ENCODE results near the gene ARHGAP29. TPM values are rescaled to one million over a fixed set of nuclear protein-coding genes. Genes with fewer than 3 reads are reported as not detected.

Gene ARHGAP29
- total and polyA plus RNA-seq, 2 experiments from 2014 or later: 4.6 to 6.9 TPM

DNA sequence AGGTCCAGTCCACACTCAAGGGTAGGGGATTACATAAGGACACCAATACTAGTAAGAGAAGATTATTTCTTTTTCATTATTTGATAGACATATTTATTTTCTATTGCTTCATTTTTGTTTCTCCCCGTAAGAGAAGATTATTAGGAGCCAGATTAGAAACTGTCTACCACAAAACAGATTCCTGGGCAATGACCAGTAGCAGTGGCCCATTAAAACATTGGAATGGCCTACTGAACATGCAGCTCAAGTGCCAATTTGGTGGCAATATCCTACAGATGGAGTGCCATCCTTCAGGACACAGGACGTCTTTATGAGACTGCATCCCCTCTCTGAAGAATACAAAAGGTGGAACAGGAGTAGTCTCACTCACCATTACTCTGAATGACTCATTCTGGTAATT, 34.0 kb upstream of the ARHGAP29 start:
- Mint-ChIP-seq H3K9me3 (no peaks in the 10 kb centered on the region; the same call in 2 of the 3 replicates), H3K4me1 (no peaks in the 10 kb centered on the region), H3K27me3 (ENCODE audit: insufficient read depth, low read depth, poor library complexity) (peaks cover 11% of the 10 kb centered on the region), H3K27ac (no peak overlapping the region), H3K36me3 (ENCODE audit: low read depth) (no peaks in the 10 kb centered on the region), H3K4me3 (no peak overlapping the region)
- H3F3A ChIP-seq (replicated peaks; ENCODE audit: low read depth): no peaks in the 10 kb centered on the region
- no peak overlapping the region for H3K27ac ChIP-seq (ENCODE audit: low read depth)
- no peaks in the 10 kb centered on the region for H3K4me1 ChIP-seq (ENCODE audit: insufficient read depth)
- H3K9me2 ChIP-seq (ENCODE audit: insufficient read depth): peaks cover 8% of the 10 kb centered on the region; the same call in 1 of the 2 replicates
- no peaks in the 10 kb centered on the region for H3K79me2 ChIP-seq (replicated peaks; ENCODE audit: insufficient read depth)
- TF ChIP-seq STAT1 (IDR thresholded peaks at IDR 0.05; ENCODE audit: unreplicated experiment) (no peak), CREB1 (CRISPR knock-in tag; IDR thresholded peaks at IDR 0.05; ENCODE audit: low read depth) (no peak), ZNF331 (CRISPR knock-in tag; IDR thresholded peaks at IDR 0.05; ENCODE audit: low read depth) (no peak), JUNB (IDR thresholded peaks at IDR 0.05; ENCODE audit: unreplicated experiment) (no peak), NANOG (IDR thresholded peaks at IDR 0.05; ENCODE audit: borderline replicate concordance) (no peak), REST (IDR thresholded peaks at IDR 0.05; ENCODE audit: unreplicated experiment) (no peak), ZNF114 (CRISPR knock-in tag; IDR thresholded peaks at IDR 0.05) (no peak), ETS1 (IDR thresholded peaks at IDR 0.05) (no peak), EZH2 (IDR thresholded peaks at IDR 0.05; ENCODE audit: low read depth, unreplicated experiment) (no peak), EZH2phosphoT487 (IDR thresholded peaks at IDR 0.05; ENCODE audit: unreplicated experiment) (no peak), POLR2AphosphoS5 (IDR thresholded peaks at IDR 0.05; ENCODE audit: low read depth) (no peak)
- TF ChIP-seq, protein P1, sequence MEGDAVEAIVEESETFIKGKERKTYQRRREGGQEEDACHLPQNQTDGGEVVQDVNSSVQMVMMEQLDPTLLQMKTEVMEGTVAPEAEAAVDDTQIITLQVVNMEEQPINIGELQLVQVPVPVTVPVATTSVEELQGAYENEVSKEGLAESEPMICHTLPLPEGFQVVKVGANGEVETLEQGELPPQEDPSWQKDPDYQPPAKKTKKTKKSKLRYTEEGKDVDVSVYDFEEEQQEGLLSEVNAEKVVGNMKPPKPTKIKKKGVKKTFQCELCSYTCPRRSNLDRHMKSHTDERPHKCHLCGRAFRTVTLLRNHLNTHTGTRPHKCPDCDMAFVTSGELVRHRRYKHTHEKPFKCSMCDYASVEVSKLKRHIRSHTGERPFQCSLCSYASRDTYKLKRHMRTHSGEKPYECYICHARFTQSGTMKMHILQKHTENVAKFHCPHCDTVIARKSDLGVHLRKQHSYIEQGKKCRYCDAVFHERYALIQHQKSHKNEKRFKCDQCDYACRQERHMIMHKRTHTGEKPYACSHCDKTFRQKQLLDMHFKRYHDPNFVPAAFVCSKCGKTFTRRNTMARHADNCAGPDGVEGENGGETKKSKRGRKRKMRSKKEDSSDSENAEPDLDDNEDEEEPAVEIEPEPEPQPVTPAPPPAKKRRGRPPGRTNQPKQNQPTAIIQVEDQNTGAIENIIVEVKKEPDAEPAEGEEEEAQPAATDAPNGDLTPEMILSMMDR (conservative IDR thresholded peaks at IDR 0.05; ENCODE audit: low read depth in 2 of 2): no peak
- TF ChIP-seq, protein P2, sequence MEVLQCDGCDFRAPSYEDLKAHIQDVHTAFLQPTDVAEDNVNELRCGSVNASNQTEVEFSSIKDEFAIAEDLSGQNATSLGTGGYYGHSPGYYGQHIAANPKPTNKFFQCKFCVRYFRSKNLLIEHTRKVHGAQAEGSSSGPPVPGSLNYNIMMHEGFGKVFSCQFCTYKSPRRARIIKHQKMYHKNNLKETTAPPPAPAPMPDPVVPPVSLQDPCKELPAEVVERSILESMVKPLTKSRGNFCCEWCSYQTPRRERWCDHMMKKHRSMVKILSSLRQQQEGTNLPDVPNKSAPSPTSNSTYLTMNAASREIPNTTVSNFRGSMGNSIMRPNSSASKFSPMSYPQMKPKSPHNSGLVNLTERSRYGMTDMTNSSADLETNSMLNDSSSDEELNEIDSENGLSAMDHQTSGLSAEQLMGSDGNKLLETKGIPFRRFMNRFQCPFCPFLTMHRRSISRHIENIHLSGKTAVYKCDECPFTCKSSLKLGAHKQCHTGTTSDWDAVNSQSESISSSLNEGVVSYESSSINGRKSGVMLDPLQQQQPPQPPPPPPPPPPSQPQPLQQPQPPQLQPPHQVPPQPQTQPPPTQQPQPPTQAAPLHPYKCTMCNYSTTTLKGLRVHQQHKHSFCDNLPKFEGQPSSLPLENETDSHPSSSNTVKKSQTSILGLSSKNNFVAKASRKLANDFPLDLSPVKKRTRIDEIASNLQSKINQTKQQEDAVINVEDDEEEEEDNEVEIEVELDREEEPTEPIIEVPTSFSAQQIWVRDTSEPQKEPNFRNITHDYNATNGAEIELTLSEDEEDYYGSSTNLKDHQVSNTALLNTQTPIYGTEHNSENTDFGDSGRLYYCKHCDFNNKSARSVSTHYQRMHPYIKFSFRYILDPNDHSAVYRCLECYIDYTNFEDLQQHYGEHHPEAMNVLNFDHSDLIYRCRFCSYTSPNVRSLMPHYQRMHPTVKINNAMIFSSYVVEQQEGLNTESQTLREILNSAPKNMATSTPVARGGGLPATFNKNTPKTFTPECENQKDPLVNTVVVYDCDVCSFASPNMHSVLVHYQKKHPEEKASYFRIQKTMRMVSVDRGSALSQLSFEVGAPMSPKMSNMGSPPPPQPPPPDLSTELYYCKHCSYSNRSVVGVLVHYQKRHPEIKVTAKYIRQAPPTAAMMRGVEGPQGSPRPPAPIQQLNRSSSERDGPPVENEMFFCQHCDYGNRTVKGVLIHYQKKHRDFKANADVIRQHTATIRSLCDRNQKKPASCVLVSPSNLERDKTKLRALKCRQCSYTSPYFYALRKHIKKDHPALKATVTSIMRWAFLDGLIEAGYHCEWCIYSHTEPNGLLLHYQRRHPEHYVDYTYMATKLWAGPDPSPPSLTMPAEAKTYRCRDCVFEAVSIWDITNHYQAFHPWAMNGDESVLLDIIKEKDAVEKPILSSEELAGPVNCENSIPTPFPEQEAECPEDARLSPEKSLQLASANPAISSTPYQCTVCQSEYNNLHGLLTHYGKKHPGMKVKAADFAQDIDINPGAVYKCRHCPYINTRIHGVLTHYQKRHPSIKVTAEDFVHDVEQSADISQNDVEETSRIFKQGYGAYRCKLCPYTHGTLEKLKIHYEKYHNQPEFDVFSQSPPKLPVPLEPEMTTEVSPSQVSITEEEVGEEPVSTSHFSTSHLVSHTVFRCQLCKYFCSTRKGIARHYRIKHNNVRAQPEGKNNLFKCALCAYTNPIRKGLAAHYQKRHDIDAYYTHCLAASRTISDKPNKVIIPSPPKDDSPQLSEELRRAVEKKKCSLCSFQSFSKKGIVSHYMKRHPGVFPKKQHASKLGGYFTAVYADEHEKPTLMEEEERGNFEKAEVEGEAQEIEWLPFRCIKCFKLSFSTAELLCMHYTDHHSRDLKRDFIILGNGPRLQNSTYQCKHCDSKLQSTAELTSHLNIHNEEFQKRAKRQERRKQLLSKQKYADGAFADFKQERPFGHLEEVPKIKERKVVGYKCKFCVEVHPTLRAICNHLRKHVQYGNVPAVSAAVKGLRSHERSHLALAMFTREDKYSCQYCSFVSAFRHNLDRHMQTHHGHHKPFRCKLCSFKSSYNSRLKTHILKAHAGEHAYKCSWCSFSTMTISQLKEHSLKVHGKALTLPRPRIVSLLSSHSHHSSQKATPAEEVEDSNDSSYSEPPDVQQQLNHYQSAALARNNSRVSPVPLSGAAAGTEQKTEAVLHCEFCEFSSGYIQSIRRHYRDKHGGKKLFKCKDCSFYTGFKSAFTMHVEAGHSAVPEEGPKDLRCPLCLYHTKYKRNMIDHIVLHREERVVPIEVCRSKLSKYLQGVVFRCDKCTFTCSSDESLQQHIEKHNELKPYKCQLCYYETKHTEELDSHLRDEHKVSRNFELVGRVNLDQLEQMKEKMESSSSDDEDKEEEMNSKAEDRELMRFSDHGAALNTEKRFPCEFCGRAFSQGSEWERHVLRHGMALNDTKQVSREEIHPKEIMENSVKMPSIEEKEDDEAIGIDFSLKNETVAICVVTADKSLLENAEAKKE (CRISPR knock-in tag; IDR thresholded peaks at IDR 0.05): no peak
- no peak for ATAC-seq
- no peak for DNase-seq (ENCODE audit: low spot score)
- no peaks in the 10 kb centered on the region; the same call in 1 of the 2 replicates for H3K27me3 ChIP-seq (ENCODE audit: insufficient read depth)
- no peaks in the 10 kb centered on the region for H3K36me3 ChIP-seq (ENCODE audit: insufficient read depth)
- no peak overlapping the region for H3K4me3 ChIP-seq
- no peaks in the 10 kb centered on the region for H4K20me1 ChIP-seq (replicated peaks; ENCODE audit: insufficient read depth)
- H3K4me2 ChIP-seq: no peak overlapping the region
- H2AFZ ChIP-seq: no peak overlapping the region

Measured in GM23338 (cell line).